ENCODE measurements around the gene FNDC3B. TPM values are rescaled to one million over a fixed set of nuclear protein-coding genes. Genes with fewer than 3 reads are reported as not detected.

The FNDC3B gene
- polyA plus RNA-seq, 2 of the 4 experiments (the other 2 are of a cell fraction): 29.5 to 33.6 TPM

DNA sequence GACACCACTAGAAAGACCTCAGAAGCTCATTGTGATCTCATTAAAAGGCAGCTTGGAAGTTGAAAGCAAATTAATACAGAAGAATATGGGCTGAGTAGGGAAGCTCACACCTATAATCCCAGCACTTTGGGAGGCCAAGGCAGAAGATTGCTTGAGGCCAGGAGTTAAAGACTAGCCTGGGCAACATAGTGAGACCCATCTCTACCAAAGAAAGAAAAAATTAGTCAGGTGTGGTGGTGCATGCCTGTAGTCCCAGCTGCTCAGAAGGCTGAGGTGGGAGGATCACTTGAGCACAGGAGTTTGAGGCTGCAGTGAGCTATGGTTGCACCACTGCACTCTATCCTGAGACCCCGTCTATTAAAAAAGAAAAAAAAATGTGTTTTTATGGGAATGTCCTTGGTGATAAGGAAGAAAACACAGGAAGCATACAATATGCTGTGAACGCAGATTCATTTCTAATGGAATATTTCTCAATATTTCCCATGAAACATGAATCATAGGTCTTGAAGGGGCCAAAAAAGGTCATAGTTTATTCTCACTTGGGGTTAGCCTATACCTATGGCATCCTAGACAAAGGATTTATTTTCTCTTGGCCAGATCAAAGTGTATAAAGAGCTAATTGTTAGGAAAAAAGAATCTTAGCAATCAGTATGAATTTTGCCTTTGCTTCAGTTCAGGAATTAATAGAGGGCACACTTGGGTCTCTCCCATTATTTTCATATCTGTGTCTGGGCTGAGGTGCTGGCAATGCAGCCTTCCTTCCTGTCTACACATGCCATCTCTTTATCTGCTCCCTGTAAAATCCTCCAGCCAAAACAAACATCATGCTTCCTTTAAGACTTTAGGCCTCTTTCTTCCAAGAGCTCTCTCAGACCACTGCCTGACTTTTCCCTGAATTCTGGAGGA lies 98.2 kb downstream of the FNDC3B start:
- ChIA-PET POLR2A (no interaction called here), CTCF (interaction anchor here (0.6 to 1.3 kb wide), 4 partner anchors 8 to 496 kb away, joined by 3 to 4 read pairs (median 4); no protein-coding TSS in a partner anchor)
- TF ChIP-seq RARB (CRISPR knock-in tag; IDR thresholded peaks at IDR 0.05) (peak; percentile 76), JUNB (IDR thresholded peaks at IDR 0.05) (peak; percentile 25; the same call in 1 of the 2 replicates), FOSL2 (IDR thresholded peaks at IDR 0.05) (no peak), FOSL2 (CRISPR knock-in tag; IDR thresholded peaks at IDR 0.05) (peak; percentile 85), EP300 (IDR thresholded peaks at IDR 0.05) (peak; percentile 46 to 49; a peak in 2 of 5 replicates), ZFP36 (IDR thresholded peaks at IDR 0.05; ENCODE audit: borderline replicate concordance, partially characterized antibody) (no peak), GATA3 (IDR thresholded peaks at IDR 0.05; ENCODE audit: borderline replicate concordance) (peak; percentile 50; the same call in 1 of the 2 replicates), HOXB13 (CRISPR knock-in tag; IDR thresholded peaks at IDR 0.05; ENCODE audit: low read depth) (peak; percentile 69; the same call in 1 of the 2 replicates), NFE2L2 (conservative IDR thresholded peaks at IDR 0.05; ENCODE audit: low read length) (no peak), SMC3 (IDR thresholded peaks at IDR 0.05) (no peak), FOXS1 (CRISPR knock-in tag; IDR thresholded peaks at IDR 0.05) (no peak), CEBPB (IDR thresholded peaks at IDR 0.05) (peak; percentile 38 to 68; a peak in 2 of 4 replicates), JUN (IDR thresholded peaks at IDR 0.05) (peak; percentile 21 to 49; a peak in 1 of 5 replicates), FOSB (CRISPR knock-in tag; IDR thresholded peaks at IDR 0.05) (0 out of 2 replicates have a peak, but pooled peaks have one; percentile 23)
- TF ChIP-seq, protein P1, sequence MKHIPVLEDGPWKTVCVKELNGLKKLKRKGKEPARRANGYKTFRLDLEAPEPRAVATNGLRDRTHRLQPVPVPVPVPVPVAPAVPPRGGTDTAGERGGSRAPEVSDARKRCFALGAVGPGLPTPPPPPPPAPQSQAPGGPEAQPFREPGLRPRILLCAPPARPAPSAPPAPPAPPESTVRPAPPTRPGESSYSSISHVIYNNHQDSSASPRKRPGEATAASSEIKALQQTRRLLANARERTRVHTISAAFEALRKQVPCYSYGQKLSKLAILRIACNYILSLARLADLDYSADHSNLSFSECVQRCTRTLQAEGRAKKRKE (CRISPR knock-in tag; IDR thresholded peaks at IDR 0.05; ENCODE audit: low read depth): peak; percentile 66
- H3K4me3 ChIP-seq: no peak overlapping the region
- peak overlapping the region; percentile 81 for H3K4me2 ChIP-seq
- H3K27ac ChIP-seq: peak overlapping the region; percentile 87 to 98
- 6% methylated on average over 2 of the region's 2 CpGs for WGBS (ENCODE audit: missing lambda C conversion rate)
- DNase-seq (ENCODE audit: low read depth in 1 of 2, low spot score in 1 of 2): peak in 1 of 2 experiments; percentile 63
- peak in 1 of 2 experiments; percentile 49; a peak in 3 of 6 replicates for ATAC-seq
- H3K9me3 ChIP-seq: no peaks in the 10 kb centered on the region
- no peak for FAIRE-seq
- peaks cover 98% of the 10 kb centered on the region for H3K4me1 ChIP-seq

GRCh38 chr3:172138193-172138537 lies 98.8 kb downstream of the FNDC3B start:
- TF ChIP-seq, protein P2, sequence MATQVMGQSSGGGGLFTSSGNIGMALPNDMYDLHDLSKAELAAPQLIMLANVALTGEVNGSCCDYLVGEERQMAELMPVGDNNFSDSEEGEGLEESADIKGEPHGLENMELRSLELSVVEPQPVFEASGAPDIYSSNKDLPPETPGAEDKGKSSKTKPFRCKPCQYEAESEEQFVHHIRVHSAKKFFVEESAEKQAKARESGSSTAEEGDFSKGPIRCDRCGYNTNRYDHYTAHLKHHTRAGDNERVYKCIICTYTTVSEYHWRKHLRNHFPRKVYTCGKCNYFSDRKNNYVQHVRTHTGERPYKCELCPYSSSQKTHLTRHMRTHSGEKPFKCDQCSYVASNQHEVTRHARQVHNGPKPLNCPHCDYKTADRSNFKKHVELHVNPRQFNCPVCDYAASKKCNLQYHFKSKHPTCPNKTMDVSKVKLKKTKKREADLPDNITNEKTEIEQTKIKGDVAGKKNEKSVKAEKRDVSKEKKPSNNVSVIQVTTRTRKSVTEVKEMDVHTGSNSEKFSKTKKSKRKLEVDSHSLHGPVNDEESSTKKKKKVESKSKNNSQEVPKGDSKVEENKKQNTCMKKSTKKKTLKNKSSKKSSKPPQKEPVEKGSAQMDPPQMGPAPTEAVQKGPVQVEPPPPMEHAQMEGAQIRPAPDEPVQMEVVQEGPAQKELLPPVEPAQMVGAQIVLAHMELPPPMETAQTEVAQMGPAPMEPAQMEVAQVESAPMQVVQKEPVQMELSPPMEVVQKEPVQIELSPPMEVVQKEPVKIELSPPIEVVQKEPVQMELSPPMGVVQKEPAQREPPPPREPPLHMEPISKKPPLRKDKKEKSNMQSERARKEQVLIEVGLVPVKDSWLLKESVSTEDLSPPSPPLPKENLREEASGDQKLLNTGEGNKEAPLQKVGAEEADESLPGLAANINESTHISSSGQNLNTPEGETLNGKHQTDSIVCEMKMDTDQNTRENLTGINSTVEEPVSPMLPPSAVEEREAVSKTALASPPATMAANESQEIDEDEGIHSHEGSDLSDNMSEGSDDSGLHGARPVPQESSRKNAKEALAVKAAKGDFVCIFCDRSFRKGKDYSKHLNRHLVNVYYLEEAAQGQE (IDR thresholded peaks at IDR 0.05): no peak
- TF ChIP-seq ZC3H11A (IDR thresholded peaks at IDR 0.05): no peak
- no peak for TF ChIP-seq HOXB13 (CRISPR knock-in tag; IDR thresholded peaks at IDR 0.05; ENCODE audit: low read depth)
- TF ChIP-seq TFCP2L1 (CRISPR knock-in tag; IDR thresholded peaks at IDR 0.05): no peak
- no peak for TF ChIP-seq HEYL (CRISPR knock-in tag; IDR thresholded peaks at IDR 0.05)
- no peak for TF ChIP-seq ZFP36 (IDR thresholded peaks at IDR 0.05; ENCODE audit: borderline replicate concordance, partially characterized antibody)
- TF ChIP-seq FOXS1 (CRISPR knock-in tag; IDR thresholded peaks at IDR 0.05): no peak
- TF ChIP-seq TP53 (CRISPR knock-in tag; IDR thresholded peaks at IDR 0.05): no peak
- TF ChIP-seq FOSL2 (IDR thresholded peaks at IDR 0.05): no peak
- no peak for TF ChIP-seq FOSL2 (CRISPR knock-in tag; IDR thresholded peaks at IDR 0.05)
- TF ChIP-seq RARB (CRISPR knock-in tag; IDR thresholded peaks at IDR 0.05): no peak
- no peak for TF ChIP-seq SMC3 (IDR thresholded peaks at IDR 0.05)
- TF ChIP-seq HOXB5 (CRISPR knock-in tag; IDR thresholded peaks at IDR 0.05): no peak
- TF ChIP-seq, protein P3, sequence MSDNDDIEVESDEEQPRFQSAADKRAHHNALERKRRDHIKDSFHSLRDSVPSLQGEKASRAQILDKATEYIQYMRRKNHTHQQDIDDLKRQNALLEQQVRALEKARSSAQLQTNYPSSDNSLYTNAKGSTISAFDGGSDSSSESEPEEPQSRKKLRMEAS (IDR thresholded peaks at IDR 0.05): no peak
- no peak for TF ChIP-seq JUNB (IDR thresholded peaks at IDR 0.05)
- 51% methylated on average over 3 of the region's 3 CpGs for WGBS (ENCODE audit: missing lambda C conversion rate)
- no peak for DNase-seq (ENCODE audit: low read depth in 1 of 2, low spot score in 1 of 2)
- Histone ChIP-seq H3K27ac (peak overlapping the region; percentile 87 to 98), H3K4me3 (no peak overlapping the region), H3K4me1 (peaks cover 98% of the 10 kb centered on the region), H3K9me3 (peaks cover 4% of the 10 kb centered on the region; the same call in 1 of the 3 replicates), H3K4me2 (peak overlapping the region; percentile 81)
- POLR2A ChIA-PET: no interaction called here
- ATAC-seq: no peak
- FAIRE-seq: no peak
- CTCF ChIA-PET: interaction anchor here (0.6 to 1.3 kb wide), 4 partner anchors 9 to 497 kb away, joined by 3 to 4 read pairs (median 4); no protein-coding TSS in a partner anchor

All from A549 (cell line).